ENCODE data around the gene FCRL3.
A peak's percentile ranks its signal among the peaks of the same experiment; 100 is the strongest.

The FCRL3 gene

GRCh38 chr1:157678721-157679120 lies 21.8 kb downstream of the FCRL3 start:
- TF ChIP-seq OSR2 (tag by site-specific recombination; IDR thresholded peaks at IDR 0.05) (no peak), ZNF112 (tag by site-specific recombination; IDR thresholded peaks at IDR 0.05) (no peak), ZNF391 (tag by site-specific recombination; IDR thresholded peaks at IDR 0.05; ENCODE audit: borderline replicate concordance, low read depth) (no peak), ZNF398 (tag by site-specific recombination; IDR thresholded peaks at IDR 0.05) (no peak), BCL11B (tag by site-specific recombination; IDR thresholded peaks at IDR 0.05; ENCODE audit: low read depth) (no peak), ZNF433 (tag by site-specific recombination; IDR thresholded peaks at IDR 0.05; ENCODE audit: low read depth) (no peak), ZSCAN5A (tag by site-specific recombination; IDR thresholded peaks at IDR 0.05) (no peak), ZNF155 (tag by site-specific recombination; IDR thresholded peaks at IDR 0.05) (no peak), ZNF23 (tag by site-specific recombination; IDR thresholded peaks at IDR 0.05; ENCODE audit: borderline replicate concordance) (no peak), ZBTB7A (tag by site-specific recombination; IDR thresholded peaks at IDR 0.05; ENCODE audit: low read depth) (no peak), ZNF2 (tag by site-specific recombination; IDR thresholded peaks at IDR 0.05) (no peak), MEIS1 (CRISPR knock-in tag; IDR thresholded peaks at IDR 0.05; ENCODE audit: borderline replicate concordance) (no peak)
- Histone ChIP-seq H3K4me1 (ENCODE audit: control insufficient read depth, insufficient read depth, low read length) (no peaks in the 10 kb centered on the region), H3K9me3 (ENCODE audit: control insufficient read depth, insufficient read depth, low read depth, low read length) (no peaks in the 10 kb centered on the region), H3K4me3 (ENCODE audit: low read depth, low read length) (no peak overlapping the region), H3K27ac (ENCODE audit: extremely low read depth, low read depth, low read length) (no peak overlapping the region), H3K36me3 (ENCODE audit: control insufficient read depth in 2 of 2, insufficient read depth in 1 of 2, low read length in 2 of 2) (no peaks in the 10 kb centered on the region)
- CTCF ChIA-PET = no interaction called here
- POLR2A ChIA-PET = no interaction called here

- Histone ChIP-seq H3K27ac (ENCODE audit: extremely low read depth, low read depth, low read length) (no peak overlapping the region), H3K36me3 (ENCODE audit: control insufficient read depth in 2 of 2, insufficient read depth in 1 of 2, low read length in 2 of 2) (no peaks in the 10 kb centered on the region), H3K4me1 (ENCODE audit: control insufficient read depth, insufficient read depth, low read length) (no peaks in the 10 kb centered on the region), H3K9me3 (ENCODE audit: control insufficient read depth, insufficient read depth, low read depth, low read length) (no peaks in the 10 kb centered on the region), H3K4me3 (ENCODE audit: low read depth, low read length) (no peak overlapping the region)
- ChIA-PET CTCF (no interaction called here), POLR2A (no interaction called here)
- TF ChIP-seq ZNF398 (tag by site-specific recombination; IDR thresholded peaks at IDR 0.05) (no peak), ZNF146 (tag by site-specific recombination; IDR thresholded peaks at IDR 0.05) (peak; percentile 56; the same call in 1 of the 2 replicates)
Measured at GRCh38 chr1:157673008-157673407, 27.6 kb downstream of the FCRL3 start.

GRCh38 chr1:157671895-157672294 lies 28.7 kb downstream of the FCRL3 start:
- Histone ChIP-seq H3K9me3 (ENCODE audit: control insufficient read depth, insufficient read depth, low read depth, low read length) (no peaks in the 10 kb centered on the region), H3K36me3 (ENCODE audit: control insufficient read depth in 2 of 2, insufficient read depth in 1 of 2, low read length in 2 of 2) (no peaks in the 10 kb centered on the region), H3K27ac (ENCODE audit: extremely low read depth, low read depth, low read length) (no peak overlapping the region), H3K4me1 (ENCODE audit: control insufficient read depth, insufficient read depth, low read length) (no peaks in the 10 kb centered on the region), H3K4me3 (ENCODE audit: low read depth, low read length) (no peak overlapping the region)
- ChIA-PET CTCF (no interaction called here), POLR2A (no interaction called here)
- TF ChIP-seq ZNF140 (tag by site-specific recombination; IDR thresholded peaks at IDR 0.05) (no peak), ZNF549 (tag by site-specific recombination; IDR thresholded peaks at IDR 0.05) (no peak), KLF9 (tag by site-specific recombination; IDR thresholded peaks at IDR 0.05; ENCODE audit: low read depth) (no peak)

Data from HEK293 (cell line).